MM.1S (cell line): ENCODE measurements around the gene CD47.

Experiments used
- DNase-seq: peaks from one replicate; pipeline ENCODE4 v3.0.0-alpha.2; 2015
- H2AFZ ChIP-seq: fragments of 300-600 bp; sonication (generic); 2 replicates; pipeline ENCODE4 v1.6.0; 2016; ENCODE audit warnings: antibody characterized with exemption, low read length
- H3F3A ChIP-seq: fragments of 300-600 bp; sonication (generic); 2 replicates; pipeline ENCODE4 v1.6.1; 2016; ENCODE audit warnings: mild to moderate bottlenecking, antibody characterized with exemption, low read length, moderate library complexity, mixed read lengths; ENCODE audit not compliant: insufficient read depth
- H3K27ac ChIP-seq: fragments of 300-600 bp; sonication (generic); 2 replicates; pipeline ENCODE4 v1.5.1; 2016; ENCODE audit warnings: mild to moderate bottlenecking, low read length
- H3K27me3 ChIP-seq: fragments of 300-600 bp; sonication (generic); replicated peaks from 2 replicates; pipeline ENCODE4 v1.6.0; 2016; ENCODE audit warnings: low read length; ENCODE audit not compliant: insufficient read depth
- H3K36me3 ChIP-seq: fragments of 300-600 bp; sonication (generic); replicated peaks from 2 replicates; pipeline ENCODE4 v1.6.1; 2016; ENCODE audit warnings: mild to moderate bottlenecking, low read length, mixed read lengths; ENCODE audit not compliant: insufficient read depth
- H3K4me1 ChIP-seq: fragments of 300-600 bp; sonication (generic); 2 replicates; pipeline ENCODE4 v1.6.1; 2016; ENCODE audit warnings: low read length, mixed read lengths
- H3K4me2 ChIP-seq: fragments of 300-600 bp; sonication (generic); 2 replicates; pipeline ENCODE4 v1.6.0; 2016; ENCODE audit warnings: low read depth, low read length
- H3K4me3 ChIP-seq: fragments of 300-600 bp; sonication (generic); 2 replicates; pipeline ENCODE4 v1.5.1; 2016; ENCODE audit warnings: low read length, mixed read lengths
- H3K79me2 ChIP-seq: fragments of 300-600 bp; sonication (generic); 2 replicates; pipeline ENCODE4 v1.6.1; 2016; ENCODE audit warnings: mixed run types, low read length, mixed read lengths
- H3K9ac ChIP-seq: fragments of 300-600 bp; sonication (generic); 2 replicates; pipeline ENCODE4 v1.6.1; 2016; ENCODE audit warnings: low read length, mixed read lengths
- H3K9me2 ChIP-seq: fragments of 300-600 bp; sonication (generic); replicated peaks from 2 replicates; pipeline ENCODE4 v1.6.1; 2016; ENCODE audit warnings: mild to moderate bottlenecking, low read length, mixed read lengths; ENCODE audit not compliant: insufficient read depth
- H3K9me3 ChIP-seq: fragments of 300-600 bp; sonication (generic); replicated peaks from 2 replicates; pipeline ENCODE4 v1.6.1; 2016; ENCODE audit warnings: mild to moderate bottlenecking, low read length, mixed read lengths; ENCODE audit not compliant: insufficient read depth
- H4K20me1 ChIP-seq: fragments of 300-600 bp; sonication (generic); 2 replicates; pipeline ENCODE4 v1.6.1; 2016; ENCODE audit warnings: mild to moderate bottlenecking, low read length, moderate library complexity, mixed read lengths; ENCODE audit not compliant: insufficient read depth
- EZH2 ChIP-seq: fragments of 300-600 bp; sonication (generic); optimal IDR thresholded peaks from 2 replicates; pipeline ENCODE3; 2017; ENCODE audit warnings: low read depth, mild to moderate bottlenecking, antibody characterized with exemption, low read length, mixed read lengths
- EZH2phosphoT487 ChIP-seq: fragments of 300-600 bp; sonication (generic); IDR thresholded peaks from 2 replicates; pipeline ENCODE4 v1.6.1; 2018; ENCODE audit warnings: antibody characterized with exemption, low read length
- TF ChIP-seq, protein P1 (sequence below): fragments of 300-600 bp; sonication (generic); IDR thresholded peaks from 2 replicates; pipeline ENCODE4 v1.5.1; 2016; ENCODE audit warnings: antibody characterized with exemption, low read length, mixed read lengths

Gene CD47

DNA sequence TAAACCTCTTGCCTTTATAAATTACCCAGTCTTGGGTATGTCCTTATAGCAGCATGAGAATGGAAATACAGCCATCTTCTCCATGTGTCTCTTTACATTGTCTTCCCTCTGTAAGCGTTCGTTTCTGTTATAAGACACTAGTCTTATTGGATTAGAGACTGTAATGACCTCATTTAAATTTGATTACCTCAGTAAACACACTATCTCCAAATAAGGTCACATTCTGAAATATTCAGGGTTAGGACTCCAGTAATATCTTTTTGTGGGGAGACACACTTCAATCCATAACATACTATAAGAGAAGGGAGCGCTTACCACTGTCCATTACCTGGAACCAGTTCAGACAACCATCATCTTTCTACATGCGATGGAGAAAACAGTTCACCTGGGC lies 34.3 kb upstream of the CD47 start:
- H3K9ac ChIP-seq: peak overlapping the region; percentile 79
- H3K9me2 ChIP-seq: no peaks in the 10 kb centered on the region
- H3K9me3 ChIP-seq: no peaks in the 10 kb centered on the region
- H3K4me2 ChIP-seq: peak overlapping the region; percentile 78
- H3K4me1 ChIP-seq: peaks cover 33% of the 10 kb centered on the region
- no peaks in the 10 kb centered on the region for H3K36me3 ChIP-seq
- H3K4me3 ChIP-seq: peak overlapping the region; percentile 55
- no peak for DNase-seq
- TF ChIP-seq EZH2 (no peak), EZH2phosphoT487 (no peak)
- TF ChIP-seq, protein P1, sequence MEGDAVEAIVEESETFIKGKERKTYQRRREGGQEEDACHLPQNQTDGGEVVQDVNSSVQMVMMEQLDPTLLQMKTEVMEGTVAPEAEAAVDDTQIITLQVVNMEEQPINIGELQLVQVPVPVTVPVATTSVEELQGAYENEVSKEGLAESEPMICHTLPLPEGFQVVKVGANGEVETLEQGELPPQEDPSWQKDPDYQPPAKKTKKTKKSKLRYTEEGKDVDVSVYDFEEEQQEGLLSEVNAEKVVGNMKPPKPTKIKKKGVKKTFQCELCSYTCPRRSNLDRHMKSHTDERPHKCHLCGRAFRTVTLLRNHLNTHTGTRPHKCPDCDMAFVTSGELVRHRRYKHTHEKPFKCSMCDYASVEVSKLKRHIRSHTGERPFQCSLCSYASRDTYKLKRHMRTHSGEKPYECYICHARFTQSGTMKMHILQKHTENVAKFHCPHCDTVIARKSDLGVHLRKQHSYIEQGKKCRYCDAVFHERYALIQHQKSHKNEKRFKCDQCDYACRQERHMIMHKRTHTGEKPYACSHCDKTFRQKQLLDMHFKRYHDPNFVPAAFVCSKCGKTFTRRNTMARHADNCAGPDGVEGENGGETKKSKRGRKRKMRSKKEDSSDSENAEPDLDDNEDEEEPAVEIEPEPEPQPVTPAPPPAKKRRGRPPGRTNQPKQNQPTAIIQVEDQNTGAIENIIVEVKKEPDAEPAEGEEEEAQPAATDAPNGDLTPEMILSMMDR: no peak
- H2AFZ ChIP-seq: peak overlapping the region; percentile 56; the same call in 1 of the 2 replicates
- H3K27ac ChIP-seq: peak overlapping the region; percentile 92
- H4K20me1 ChIP-seq: no peaks in the 10 kb centered on the region
- no peaks in the 10 kb centered on the region for H3K79me2 ChIP-seq
- no peaks in the 10 kb centered on the region for H3K27me3 ChIP-seq
- peaks cover 27% of the 10 kb centered on the region for H3F3A ChIP-seq

- Histone ChIP-seq H3K4me3 (peak overlapping the region; percentile 55), H3K9me3 (no peaks in the 10 kb centered on the region), H3K36me3 (no peaks in the 10 kb centered on the region), H3K4me1 (peaks cover 33% of the 10 kb centered on the region), H2AFZ (peak overlapping the region; percentile 56), H3K27ac (peak overlapping the region; percentile 92), H3K9ac (peak overlapping the region; percentile 79), H3K27me3 (no peaks in the 10 kb centered on the region), H3F3A (peaks cover 27% of the 10 kb centered on the region), H3K4me2 (peak overlapping the region; percentile 78), H3K9me2 (no peaks in the 10 kb centered on the region), H3K79me2 (no peaks in the 10 kb centered on the region), H4K20me1 (no peaks in the 10 kb centered on the region)
- no peak for TF ChIP-seq EZH2phosphoT487
- TF ChIP-seq, protein P1: 0 out of 2 replicates have a peak, but pooled peaks have one; percentile 4
- DNase-seq: peak; percentile 82
These were observed 33.7 kb upstream of the CD47 start for GRCh38 chr3:108124337-108125152.

GRCh38 chr3:108123326-108123725 lies 32.5 kb upstream of the CD47 start:
- no peak overlapping the region for H3K9ac ChIP-seq
- TF ChIP-seq, protein P1: no peak
- TF ChIP-seq EZH2phosphoT487: no peak
- no peak for TF ChIP-seq EZH2
- H3K27ac ChIP-seq: no peak overlapping the region
- H3K27me3 ChIP-seq: no peaks in the 10 kb centered on the region
- H2AFZ ChIP-seq: no peak overlapping the region
- peaks cover 27% of the 10 kb centered on the region for H3F3A ChIP-seq
- no peak for DNase-seq
- no peak overlapping the region for H3K4me3 ChIP-seq
- H3K79me2 ChIP-seq: no peaks in the 10 kb centered on the region
- peaks cover 33% of the 10 kb centered on the region for H3K4me1 ChIP-seq
- no peaks in the 10 kb centered on the region for H3K36me3 ChIP-seq
- H3K4me2 ChIP-seq: no peak overlapping the region
- no peaks in the 10 kb centered on the region for H3K9me3 ChIP-seq
- no peaks in the 10 kb centered on the region for H3K9me2 ChIP-seq
- no peaks in the 10 kb centered on the region for H4K20me1 ChIP-seq
